ENCODE data around the gene SKIDA1.

Gene SKIDA1

DNA sequence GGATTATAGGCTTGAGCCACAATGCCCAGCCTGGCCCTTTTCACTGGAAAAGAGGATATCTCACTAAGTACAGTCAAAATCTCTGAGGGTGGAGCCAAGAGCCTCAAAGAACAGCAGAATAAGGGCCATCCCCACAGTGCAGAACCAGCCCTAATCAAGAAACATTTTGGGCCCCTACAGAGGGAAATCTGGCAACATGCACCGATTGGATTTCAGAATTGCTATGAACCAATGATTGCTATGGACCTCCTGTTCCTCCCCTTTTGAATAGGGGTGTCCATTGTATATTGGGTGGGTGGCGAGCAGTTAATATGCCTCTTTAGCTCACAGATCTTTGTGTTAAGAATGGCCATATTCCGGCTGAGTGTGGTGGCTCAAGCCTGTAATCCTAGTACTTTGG is 42.7 kb downstream of the SKIDA1 start:
- no peak for DNase-seq (ENCODE audit: low spot score)

- no peak for DNase-seq (ENCODE audit: low spot score)
Observed at GRCh38 chr10:21481407-21481806, 44.1 kb downstream of the SKIDA1 start.

GRCh38 chr10:21479570-21480315 is 45.7 kb downstream of the SKIDA1 start:
- DNase-seq (ENCODE audit: low spot score) = no peak

DNA sequence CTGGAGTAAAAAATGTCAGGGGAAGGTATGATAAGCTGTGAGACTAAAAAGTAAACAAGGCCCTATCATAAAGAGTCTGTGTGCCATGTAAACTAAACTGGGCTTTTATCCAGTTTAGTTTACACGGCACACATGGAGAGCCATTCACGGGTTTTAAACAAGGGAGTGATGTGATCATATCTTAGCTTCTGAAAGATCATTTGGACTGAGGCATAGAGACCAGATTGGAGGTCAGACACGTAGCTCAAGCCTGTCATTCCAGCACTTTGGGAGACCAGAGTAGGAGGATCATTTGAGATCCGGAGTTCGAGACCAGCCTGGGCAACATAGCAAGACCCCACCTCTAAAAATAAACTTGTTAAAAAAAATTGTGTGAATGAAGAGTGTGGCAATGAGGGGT is 50.1 kb downstream of the SKIDA1 start:
- no peak for DNase-seq (ENCODE audit: low spot score)

- no peak for DNase-seq (ENCODE audit: low spot score)
Observed at GRCh38 chr10:21473541-21473940, 51.9 kb downstream of the SKIDA1 start.

DNA sequence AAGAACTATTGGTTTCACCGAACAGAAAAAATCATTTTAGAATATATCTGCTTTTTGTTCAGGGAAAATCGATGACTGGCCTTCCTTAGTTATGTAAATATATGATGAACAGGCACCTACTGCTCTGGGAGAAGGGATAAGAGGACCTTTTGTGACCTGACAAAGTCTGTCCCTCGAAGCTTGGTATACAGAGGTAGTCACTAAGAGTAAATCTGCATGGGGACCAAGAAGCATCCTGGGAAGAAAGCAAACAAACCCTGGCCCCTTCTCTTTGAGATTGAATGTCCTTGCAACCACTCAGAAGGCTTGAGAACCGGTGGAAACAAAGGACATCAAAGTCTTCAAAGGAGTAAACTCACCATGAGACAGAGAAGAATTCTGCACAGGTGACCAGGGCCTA is 52.3 kb downstream of the SKIDA1 start:
- DNase-seq (ENCODE audit: low spot score) = no peak

DNA sequence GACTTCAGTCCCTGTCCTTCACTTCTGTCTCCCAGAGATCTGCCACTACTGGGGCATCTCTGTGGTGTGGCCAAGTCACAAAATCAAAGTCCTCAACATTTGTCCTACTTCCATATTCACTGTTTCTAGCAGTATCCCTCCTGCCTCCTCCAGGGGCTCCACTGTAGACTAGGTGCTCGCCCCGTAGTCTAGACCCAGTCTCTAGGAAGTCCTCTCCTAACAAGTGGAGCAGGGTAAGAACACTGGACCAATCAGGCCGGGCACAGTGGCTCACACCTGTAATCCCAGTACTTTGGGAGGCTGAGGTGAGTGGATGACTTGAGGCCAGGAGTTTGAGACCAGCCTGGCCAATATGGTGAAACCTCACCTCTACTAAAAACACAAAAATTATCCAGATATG is 57.4 kb downstream of the SKIDA1 start:
- DNase-seq (ENCODE audit: low spot score) = no peak

DNA sequence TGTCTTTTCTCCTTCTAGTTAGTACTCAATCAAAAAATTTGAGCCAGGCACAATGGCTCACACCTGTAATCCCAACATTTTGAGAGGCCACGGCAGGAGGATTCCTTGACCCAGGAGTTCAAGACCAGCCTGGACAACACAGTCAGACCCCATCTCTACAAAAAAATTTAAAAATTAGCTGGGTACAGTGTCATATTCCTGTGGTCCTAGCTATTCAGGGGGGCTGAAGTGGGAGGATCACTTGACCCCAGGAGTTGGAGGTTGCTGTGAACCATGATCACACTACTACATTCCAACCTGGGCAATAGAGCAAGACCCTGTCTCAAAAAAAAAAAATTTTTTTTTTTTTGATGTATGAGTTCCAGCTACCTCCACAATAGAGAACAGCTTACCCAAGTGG is 57.8 kb downstream of the SKIDA1 start:
- DNase-seq (ENCODE audit: low spot score) = no peak

DNA sequence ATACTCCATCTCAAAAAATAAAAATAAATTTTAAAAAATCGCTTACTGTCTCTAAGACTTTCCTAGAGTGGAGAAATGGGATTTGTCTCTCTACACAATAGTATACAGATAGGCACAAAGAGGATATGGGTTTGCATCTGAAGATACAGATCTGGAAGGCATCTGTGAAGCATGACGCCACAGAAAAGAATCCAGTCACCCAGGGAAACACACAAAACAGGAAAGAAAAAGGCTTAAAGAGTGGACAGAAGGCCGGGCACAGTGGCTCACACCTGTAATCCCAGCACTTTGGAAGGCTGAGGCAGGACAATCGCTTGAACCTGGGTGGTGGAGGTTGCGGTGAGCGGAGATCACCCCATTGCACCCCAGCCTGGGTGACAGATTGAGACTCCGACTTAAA is 61.3 kb downstream of the SKIDA1 start:
- no peak for DNase-seq (ENCODE audit: low spot score)

All from putamen (tissue), 1 donor.